GM12891 (cell line): Measurements from ENCODE around the gene SNX1.

Experiments
- POLR2A ChIP-seq: IDR thresholded peaks from 2 replicates; pipeline ENCODE4 v1.6.1; 2011; ENCODE audit warnings: low read depth, low read length, control low read depth
- SPI1 ChIP-seq: IDR thresholded peaks from 2 replicates; pipeline ENCODE4 v1.6.1; 2011; ENCODE audit warnings: low read depth, low read length, control low read depth
- TAF1 ChIP-seq: IDR thresholded peaks from 2 replicates; pipeline ENCODE4 v1.6.1; 2011; ENCODE audit warnings: low read depth, low read length, control low read depth

DNA sequence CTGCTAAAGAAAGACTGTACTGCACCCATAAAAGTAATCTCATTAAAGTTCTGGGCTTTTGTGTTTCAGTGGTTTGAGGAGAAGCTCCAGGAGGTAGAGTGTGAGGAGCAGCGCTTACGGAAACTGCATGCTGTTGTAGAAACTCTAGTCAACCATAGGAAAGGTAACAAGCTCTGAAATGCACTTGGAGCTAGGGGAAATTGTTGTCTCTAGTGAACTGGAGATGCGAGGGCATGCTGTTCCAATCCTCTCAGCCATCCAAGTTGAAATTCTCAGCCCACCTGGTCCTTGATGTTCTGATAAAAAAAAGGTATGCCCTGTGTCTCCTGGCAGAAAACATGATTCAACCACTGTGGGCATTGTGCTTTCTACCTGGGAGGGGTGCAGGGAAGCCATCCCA lies 34.4 kb downstream of the SNX1 start:
- no peak for TF ChIP-seq POLR2A
- TF ChIP-seq SPI1 = no peak
- TF ChIP-seq TAF1 = no peak
